GM10847 (cell line): Measurements from ENCODE around the gene HIGD2A.

Source experiments
- POLR2A ChIP-seq: IDR thresholded peaks from 2 replicates; pipeline ENCODE4 v1.6.1; 2011; ENCODE audit not compliant: insufficient read length; ENCODE audit errors: extremely low read depth

HIGD2A gene

DNA sequence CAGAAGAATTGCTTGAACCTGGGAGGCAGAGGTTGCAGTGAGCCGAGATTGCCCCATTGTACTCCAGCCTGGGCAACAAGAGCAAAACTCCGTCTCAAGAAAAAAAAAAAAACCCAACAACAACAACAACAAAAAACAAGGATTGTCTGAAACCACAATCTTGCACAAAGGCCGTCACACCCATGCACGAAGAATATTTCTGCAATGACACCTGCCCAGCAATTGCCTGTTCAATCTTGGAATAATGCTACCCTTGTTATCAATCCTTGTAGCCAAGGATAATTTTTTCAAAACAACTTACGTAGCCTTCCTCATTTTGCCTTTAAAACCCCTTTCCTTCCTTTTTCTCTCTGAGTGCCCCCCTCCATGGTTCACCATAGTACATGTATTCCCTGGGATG, 31.5 kb downstream of the HIGD2A start:
- TF ChIP-seq POLR2A: no peak

- TF ChIP-seq POLR2A: no peak
These were observed 32.5 kb downstream of the HIGD2A start for GRCh38 chr5:176420972-176421544.

DNA sequence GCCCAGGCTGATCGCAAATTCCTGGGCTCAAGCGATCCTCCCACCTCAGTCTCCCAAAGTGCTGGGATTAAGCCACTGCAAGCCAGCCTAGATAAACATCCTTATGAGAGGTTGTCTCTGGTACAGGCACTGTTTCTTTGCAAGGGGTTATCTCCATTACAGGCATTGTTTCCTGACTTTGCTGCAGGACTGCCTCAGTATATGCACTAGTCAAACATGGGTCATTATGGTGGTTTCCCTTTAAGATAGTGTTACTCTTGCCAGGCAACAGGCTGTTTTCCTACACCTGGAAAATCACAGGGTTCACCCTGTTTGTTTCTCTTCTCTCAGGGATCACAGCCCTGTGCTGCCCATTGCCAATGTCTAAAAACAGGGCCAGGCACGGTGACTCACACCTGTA, 35.6 kb downstream of the HIGD2A start:
- TF ChIP-seq POLR2A: no peak

DNA sequence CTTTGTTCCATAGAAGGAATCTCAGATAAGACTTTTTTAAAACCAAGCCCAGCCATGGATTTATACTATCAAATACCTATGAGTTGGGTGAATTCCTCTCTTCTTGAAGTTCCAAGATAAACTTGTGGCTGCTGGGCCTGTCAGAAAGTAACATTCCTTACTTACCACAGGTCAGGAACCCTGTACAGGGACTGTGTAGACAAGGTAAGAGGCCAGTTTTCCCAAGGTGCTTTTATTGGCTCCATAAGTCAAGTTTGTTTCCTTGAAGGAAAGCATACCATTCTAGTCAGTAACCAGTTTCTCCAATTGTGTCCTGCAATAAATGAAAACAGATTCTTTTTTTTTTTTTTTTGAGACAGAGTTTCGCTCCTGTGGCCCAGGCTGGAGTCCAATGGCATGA, 36.6 kb downstream of the HIGD2A start:
- no peak for TF ChIP-seq POLR2A

DNA sequence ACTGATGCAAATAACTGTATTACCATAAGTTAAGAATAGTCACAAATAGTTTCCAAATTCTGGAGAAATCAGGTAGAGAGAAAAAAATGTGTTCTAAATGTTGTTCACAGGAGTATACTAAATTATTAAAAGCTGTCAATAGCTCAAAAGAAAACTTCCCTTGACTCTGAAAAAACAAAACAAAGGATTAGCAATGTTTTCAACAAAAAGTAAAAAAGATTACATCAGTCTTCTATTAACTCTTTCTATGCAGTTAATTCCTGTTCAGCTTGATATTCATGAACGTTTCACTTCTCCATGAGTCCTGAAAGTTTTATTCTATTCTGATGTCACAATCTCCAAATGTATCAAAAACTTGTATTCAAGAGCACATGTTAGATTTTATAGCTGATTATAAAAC, 37.2 kb downstream of the HIGD2A start:
- no peak for TF ChIP-seq POLR2A

DNA sequence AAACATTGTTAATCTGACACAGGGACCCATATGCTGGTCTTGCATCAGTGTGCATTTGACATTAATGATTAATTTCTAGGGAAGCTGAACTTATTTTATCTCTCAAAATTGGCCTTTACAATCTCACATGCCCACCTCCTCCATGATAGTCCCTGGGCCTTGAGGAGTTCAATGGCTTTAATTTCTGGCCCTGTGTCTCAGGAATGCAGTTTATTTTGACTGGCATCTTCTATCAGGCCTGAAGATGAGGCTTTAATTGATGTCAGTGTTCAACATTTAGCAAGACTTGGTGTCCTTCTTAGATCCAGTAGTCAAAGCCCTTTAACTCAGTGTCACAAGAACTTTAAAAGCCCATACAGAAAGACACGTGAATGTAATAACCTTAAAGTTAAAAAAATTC, 38.3 kb downstream of the HIGD2A start:
- no peak for TF ChIP-seq POLR2A

DNA sequence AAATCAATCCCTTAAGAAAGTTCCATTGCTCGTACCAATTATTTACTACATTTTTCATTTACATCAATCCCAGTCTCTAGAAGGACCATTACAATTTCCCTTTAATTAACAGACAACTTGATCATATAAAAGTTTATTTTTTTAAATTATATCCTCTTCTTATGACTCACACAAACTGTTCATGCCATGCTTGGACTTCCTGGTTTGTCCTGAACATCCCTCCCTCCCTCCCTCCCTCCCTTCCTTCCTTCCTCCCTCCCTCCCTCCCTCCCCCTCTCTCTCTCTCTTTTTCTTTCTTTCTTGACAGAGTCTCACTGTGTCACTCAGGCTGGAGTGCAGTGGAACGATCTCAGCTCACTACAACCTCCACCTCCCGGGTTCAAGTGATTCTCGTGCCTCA, 39.4 kb downstream of the HIGD2A start:
- TF ChIP-seq POLR2A: no peak

GRCh38 chr5:176429972-176430371, 41.4 kb downstream of the HIGD2A start:
- no peak for TF ChIP-seq POLR2A

DNA sequence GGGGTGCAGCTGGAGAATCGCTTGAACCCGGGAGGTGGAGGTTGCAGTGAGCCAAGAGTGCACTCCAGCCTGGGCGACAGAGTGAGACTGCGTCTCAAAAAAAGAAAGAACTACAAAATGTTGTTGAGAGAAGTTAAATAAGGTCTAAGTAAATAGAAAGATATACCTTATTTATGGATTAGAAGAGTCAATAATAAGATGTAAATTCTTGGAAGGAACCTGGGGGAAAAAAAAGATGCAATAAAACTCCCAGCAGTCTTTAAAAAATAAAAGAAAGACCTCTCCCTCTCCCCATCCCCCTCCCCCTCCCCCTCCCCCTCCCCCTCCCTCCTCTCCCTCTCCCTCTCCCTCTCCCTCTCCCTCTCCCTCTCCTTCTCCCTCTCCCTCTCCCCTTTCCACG, 44.2 kb downstream of the HIGD2A start:
- TF ChIP-seq POLR2A: no peak

- no peak for TF ChIP-seq POLR2A
These were observed 48.1 kb downstream of the HIGD2A start for GRCh38 chr5:176436656-176437055.

DNA sequence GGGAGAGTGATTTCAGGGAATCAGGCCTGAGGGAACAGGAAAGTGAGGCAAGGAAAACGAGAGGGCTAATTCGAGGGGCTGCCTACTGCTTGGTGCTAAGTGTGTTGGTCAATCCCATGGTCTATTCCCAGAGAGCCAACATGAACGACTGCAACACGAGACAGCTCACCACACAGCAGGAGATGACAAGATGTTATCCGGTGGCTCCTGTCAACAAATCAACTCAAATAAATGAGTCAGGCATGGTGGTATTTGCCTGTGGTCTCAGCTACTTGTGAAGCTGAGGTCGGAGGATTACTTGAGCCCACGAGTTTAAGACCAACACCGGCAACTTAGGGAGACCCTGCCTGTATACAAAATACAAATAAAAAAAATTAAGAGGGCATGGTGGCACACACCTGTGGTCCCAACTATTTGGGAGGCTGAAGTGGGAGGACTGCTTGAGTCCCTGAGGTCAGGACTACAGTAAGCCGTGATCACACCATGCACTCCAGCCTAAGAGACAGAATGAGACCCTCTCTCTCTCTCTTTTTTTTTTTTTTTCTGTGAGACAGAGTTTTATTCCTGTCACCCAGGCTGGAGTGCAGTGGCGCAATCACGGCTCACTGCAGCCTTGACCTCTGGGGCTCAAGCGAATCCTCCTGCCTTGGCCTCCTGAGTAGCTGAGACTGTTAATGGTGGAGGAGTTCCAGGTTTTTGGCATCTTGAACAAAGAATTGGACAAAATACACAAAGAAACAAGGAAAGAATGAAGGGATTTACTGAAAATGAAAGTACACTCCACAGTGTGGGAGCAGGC, 50.6 kb downstream of the HIGD2A start:
- TF ChIP-seq POLR2A: no peak
